ENCODE results near the gene ADGRG3. TPM values are rescaled to one million over a fixed set of nuclear protein-coding genes. Genes with fewer than 3 reads are reported as not detected.

ADGRG3 gene
- total RNA-seq, 1 experiment from 2014 or later = not detected

- Histone ChIP-seq H3K4me2 (ENCODE audit: low read length) (no peak overlapping the region), H3K9ac (ENCODE audit: low read length) (no peak overlapping the region), H3K36me3 (ENCODE audit: control insufficient read depth in 1 of 2, insufficient read depth in 2 of 2, low read length in 2 of 2) (no peaks in the 10 kb centered on the region; a peak in 1 of 4 replicates), H3K27ac (ENCODE audit: low read depth, low read length) (no peak overlapping the region), H3K9me3 (ENCODE audit: control insufficient read depth in 1 of 2, insufficient read depth in 1 of 2, low read depth in 1 of 2, low read length in 2 of 2) (no peaks in the 10 kb centered on the region), H3K27me3 (ENCODE audit: insufficient read depth, low read length) (no peaks in the 10 kb centered on the region), H3K79me2 (ENCODE audit: insufficient read depth, low read length) (no peaks in the 10 kb centered on the region), H4K20me1 (ENCODE audit: insufficient read depth) (no peaks in the 10 kb centered on the region), H3K4me1 (ENCODE audit: control insufficient read depth in 1 of 2, insufficient read depth in 2 of 2, low read length in 2 of 2) (peaks cover 6 to 23% of the 10 kb centered on the region in 2 experiments; a peak in 3 of 4 replicates), H3K4me3 (replicated peaks in 1 of 2; ENCODE audit: low read depth in 1 of 2, low read length in 2 of 2) (no peak overlapping the region), H3K9me2 (ENCODE audit: insufficient read depth) (no peaks in the 10 kb centered on the region), H2AFZ (ENCODE audit: low read depth, low read length, poor library complexity, severe bottlenecking) (no peak overlapping the region)
- DNase-seq (ENCODE audit: low read depth, low spot score) (no peak), ATAC-seq (no peak)
- BruUV-seq (replicated peaks) = no TSS peak
- ChIA-PET POLR2A (no interaction called here), RAD21 (ENCODE audit: low non-redundant PET in 1 of 2, low total read pairs in 2 of 2, uncharacterized antibody in 2 of 2, unreplicated experiment in 2 of 2) (interaction anchor here in 1 of 2 experiments (0.6 kb wide), 1 partner anchor 36 kb away, joined by 3 read pairs; no protein-coding TSS in a partner anchor), CTCF (interaction anchor here (1.2 to 1.4 kb wide), 2 partner anchors 43 to 55 kb away, joined by 3 to 5 read pairs; no protein-coding TSS in a partner anchor)
- intact Hi-C loops (cut with micrococcal nuclease) = no loop called here
- TF ChIP-seq JUND (IDR thresholded peaks at IDR 0.05) (no peak), ZBTB33 (IDR thresholded peaks at IDR 0.05; ENCODE audit: extremely low read depth, insufficient replicate concordance, low read length) (no peak), RAD21 (IDR thresholded peaks at IDR 0.05; ENCODE audit: low read depth) (no peak), SRF (IDR thresholded peaks at IDR 0.05; ENCODE audit: low read depth) (no peak), CTCF (IDR thresholded peaks at IDR 0.05 in 2 of 3, conservative IDR thresholded peaks at IDR 0.05 in 1 of 3; ENCODE audit: borderline replicate concordance in 1 of 3, insufficient read depth in 1 of 3, low read depth in 2 of 3, low read length in 2 of 3) (no peak), YY1 (IDR thresholded peaks at IDR 0.05; ENCODE audit: extremely low read depth, insufficient replicate concordance, low read depth, low read length) (no peak), REST (IDR thresholded peaks at IDR 0.05; ENCODE audit: low read depth) (no peak), POLR2AphosphoS5 (IDR thresholded peaks at IDR 0.05; ENCODE audit: low read depth, low read length) (no peak), POLR2A (IDR thresholded peaks at IDR 0.05; ENCODE audit: borderline replicate concordance, extremely low read depth, insufficient read depth, insufficient read length) (no peak), CEBPB (IDR thresholded peaks at IDR 0.05; ENCODE audit: low read depth) (no peak), ZFX (IDR thresholded peaks at IDR 0.05) (no peak), ZNF274 (IDR thresholded peaks at IDR 0.05; ENCODE audit: low read depth, low read length) (no peak), EGR1 (IDR thresholded peaks at IDR 0.05; ENCODE audit: low read depth) (no peak), EZH2 (IDR thresholded peaks at IDR 0.05) (no peak), SIN3A (IDR thresholded peaks at IDR 0.05; ENCODE audit: low read depth) (no peak), ATF3 (IDR thresholded peaks at IDR 0.05) (no peak), SP1 (IDR thresholded peaks at IDR 0.05; ENCODE audit: low read depth) (no peak), ELF1 (IDR thresholded peaks at IDR 0.05; ENCODE audit: borderline replicate concordance, low read depth) (no peak)
Observed at GRCh38 chr16:57645691-57646387, 22.3 kb upstream of the ADGRG3 start.

All from HCT116 (cell line).